NCI-H2196 (cell line): ENCODE results near the gene PKP4.
"Not testable (repeated sequence)": the region's sequence is repeated elsewhere in the genome, so short reads cannot be mapped to it uniquely, and the experiment has no call there.

Source experiments
- DNase-seq: peaks from one replicate; lab custom pipeline; 2025; ENCODE audit not compliant: unreplicated experiment; lab: John Stamatoyannopoulos, UW

Gene PKP4

GRCh38 chr2:158671360-158672245 lies 214.9 kb downstream of the PKP4 start:
- DNase-seq = no peak

GRCh38 chr2:158676295-158676694 lies 219.5 kb downstream of the PKP4 start:
- no peak for DNase-seq

DNA sequence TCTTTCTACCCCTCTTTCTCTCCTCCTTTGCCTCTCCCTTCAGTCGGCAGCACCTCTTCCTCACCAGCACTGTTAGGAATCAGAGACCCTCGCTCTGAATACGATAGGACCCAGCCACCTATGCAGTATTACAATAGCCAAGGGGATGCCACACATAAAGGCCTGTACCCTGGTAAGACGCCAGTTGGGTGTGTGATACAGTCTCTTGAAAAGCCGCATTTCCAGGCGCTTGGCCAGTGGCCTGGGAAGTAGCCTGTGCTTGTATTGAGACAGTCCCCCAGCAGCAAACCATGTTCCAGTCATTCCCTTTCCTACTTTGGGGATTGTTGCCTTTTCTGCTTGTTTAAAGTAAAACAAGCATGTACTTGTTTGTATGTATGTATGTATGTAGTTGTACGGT lies 219.9 kb downstream of the PKP4 start:
- DNase-seq = no peak

DNA sequence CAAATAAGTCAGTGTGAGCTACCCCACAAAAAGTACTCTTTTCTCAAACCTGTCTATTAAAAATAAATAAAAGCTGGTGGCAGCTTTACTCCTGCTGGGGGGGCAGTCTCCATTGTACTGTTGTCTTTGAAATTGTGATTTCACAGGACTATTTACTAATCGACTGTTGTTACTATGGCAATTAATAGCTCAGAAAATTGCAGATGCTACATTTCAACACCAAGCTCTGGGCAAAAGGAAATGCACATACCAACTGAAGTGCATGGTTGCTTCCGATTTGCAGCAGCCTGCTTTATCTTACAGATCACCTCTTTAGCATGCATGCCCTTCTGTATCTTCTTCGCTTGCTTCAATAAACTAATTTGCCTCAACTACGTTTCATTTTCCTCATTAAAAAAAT lies 220.8 kb downstream of the PKP4 start:
- DNase-seq = no peak

GRCh38 chr2:158681816-158682215 lies 225.1 kb downstream of the PKP4 start:
- DNase-seq = no peak

DNA sequence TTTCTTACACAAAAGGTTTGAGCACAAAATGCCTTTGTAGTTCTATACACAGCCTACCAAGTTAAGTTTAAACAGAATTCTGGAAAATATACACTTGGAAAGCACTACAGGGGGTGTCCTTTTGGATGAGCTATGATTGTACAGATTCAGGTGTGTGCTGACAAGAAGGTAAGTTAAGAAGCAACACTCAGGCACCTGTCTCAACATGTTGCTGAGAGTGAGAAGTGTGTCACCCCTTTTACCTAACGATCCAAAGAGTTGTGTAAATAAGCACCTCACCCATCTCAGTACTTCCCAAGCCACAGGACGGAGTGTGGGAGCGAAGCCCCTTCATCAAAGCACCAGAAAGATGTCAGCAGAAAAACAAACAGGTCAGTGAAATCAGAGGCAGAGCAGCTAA lies 228.9 kb downstream of the PKP4 start:
- no peak for DNase-seq

- DNase-seq = no peak
Measured at GRCh38 chr2:158686210-158686691, 229.5 kb downstream of the PKP4 start.

- DNase-seq = no peak
Measured at GRCh38 chr2:158687315-158687714, 230.6 kb downstream of the PKP4 start.

GRCh38 chr2:158688721-158689120 lies 232.0 kb downstream of the PKP4 start:
- DNase-seq = no peak

GRCh38 chr2:158689391-158689790 lies 232.6 kb downstream of the PKP4 start:
- no peak for DNase-seq

DNA sequence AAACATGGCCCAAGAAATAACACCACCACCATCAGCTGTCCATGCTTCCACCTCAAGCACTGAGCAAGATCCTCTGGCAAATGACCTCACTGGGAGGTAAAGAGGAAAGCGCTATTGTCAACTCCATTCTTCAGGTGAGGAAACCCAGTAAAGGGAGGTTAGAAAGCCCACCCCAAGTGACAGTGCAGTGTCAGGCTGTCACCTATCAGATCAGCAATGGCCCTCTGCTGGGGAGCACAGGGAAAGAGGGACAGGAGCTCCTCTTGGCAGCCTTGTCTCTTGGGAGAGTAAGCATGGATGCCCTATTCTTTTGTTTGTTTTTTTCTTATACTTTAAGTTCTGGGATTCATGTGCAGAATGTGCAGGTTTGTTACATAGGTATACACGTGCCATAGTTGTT lies 234.1 kb downstream of the PKP4 start:
- no peak for DNase-seq

DNA sequence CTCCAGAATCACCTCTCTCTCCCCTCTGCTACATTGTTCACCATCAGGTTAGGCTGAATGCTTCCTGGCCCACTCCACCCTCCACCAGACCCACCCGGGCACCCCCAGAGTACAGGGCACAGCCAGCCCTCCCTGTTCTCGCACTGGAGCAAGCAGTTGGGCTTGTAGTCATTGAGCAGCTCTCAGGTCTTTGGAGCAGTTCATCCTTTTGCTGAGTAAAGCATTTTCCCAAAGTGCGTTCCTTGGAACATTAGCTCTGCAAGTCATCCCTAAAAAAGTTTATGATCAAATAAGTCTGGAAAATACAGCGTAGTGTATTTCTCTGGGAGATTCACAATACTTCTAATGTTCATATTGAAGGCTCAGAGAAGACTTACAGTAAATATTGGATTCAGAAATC lies 234.9 kb downstream of the PKP4 start:
- no peak for DNase-seq

DNA sequence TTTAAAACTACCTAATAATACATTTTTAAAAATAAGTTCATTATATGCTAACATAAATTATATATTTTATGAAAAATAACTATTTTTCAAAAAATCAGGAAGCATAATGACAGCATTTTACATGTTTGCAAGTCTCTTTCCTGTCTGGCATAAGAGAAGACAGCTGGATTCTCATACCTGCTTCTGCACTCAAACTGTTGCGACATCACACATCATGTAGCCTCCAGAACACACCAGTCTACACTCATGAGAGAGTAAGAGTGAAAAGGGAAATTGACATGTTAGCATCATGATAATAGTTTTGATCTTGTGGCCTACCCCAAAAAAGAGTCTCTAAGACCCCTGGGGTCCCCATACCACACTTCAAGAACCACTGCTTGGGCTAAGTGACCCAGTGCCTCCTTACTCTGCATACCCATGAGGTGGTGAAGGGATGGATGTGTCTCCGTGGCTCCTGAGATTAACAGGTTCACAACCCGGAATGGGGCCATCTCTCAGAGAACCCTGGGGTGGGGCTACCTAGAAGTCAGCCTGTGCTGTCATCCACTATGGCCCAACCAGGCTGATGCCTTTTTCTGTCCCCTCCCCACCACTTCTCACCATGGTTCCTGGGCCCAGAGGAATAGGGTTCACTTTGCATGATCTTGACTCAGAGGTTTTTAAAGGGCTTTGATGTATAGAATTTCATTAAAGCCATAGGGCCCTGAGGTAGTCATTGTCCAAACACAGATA lies 235.8 kb downstream of the PKP4 start:
- no peak for DNase-seq

DNA sequence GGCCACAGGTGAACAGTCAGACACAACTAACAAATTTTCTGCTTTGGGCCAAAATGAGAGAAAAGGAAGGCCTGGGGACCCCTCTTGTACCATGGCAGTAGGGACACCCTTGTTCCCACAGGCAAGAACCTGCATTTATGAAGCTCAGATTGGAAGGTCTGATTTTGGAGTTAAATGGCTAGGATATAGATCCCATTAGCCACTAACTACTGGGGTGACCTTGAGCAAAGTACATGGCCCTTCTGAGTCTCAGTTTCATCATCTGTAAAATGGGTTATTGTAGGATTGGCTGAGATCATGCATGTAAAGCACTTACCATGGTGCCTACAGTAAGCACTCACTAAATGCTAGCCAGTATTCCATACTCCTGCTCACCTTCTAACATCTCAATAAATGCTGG lies 236.7 kb downstream of the PKP4 start:
- no peak for DNase-seq

DNA sequence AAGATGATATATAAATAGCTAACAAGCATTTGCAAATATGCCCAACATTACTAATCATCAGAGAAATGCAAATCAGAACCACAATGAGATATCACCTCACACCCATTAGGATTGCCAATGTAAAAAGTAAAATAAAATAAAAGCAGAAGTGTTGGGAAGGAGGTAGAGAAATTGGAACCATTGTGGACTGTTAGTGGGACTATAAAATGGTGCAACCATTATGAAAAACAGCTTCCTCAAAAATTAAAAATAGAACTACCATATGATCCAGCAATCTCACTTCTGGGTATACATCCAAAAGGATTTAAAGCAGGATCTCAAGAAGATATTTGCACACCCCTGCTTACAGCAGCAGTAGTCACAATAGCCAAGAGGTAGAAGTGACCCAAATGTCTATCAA lies 238.6 kb downstream of the PKP4 start:
- DNase-seq = no peak

DNA sequence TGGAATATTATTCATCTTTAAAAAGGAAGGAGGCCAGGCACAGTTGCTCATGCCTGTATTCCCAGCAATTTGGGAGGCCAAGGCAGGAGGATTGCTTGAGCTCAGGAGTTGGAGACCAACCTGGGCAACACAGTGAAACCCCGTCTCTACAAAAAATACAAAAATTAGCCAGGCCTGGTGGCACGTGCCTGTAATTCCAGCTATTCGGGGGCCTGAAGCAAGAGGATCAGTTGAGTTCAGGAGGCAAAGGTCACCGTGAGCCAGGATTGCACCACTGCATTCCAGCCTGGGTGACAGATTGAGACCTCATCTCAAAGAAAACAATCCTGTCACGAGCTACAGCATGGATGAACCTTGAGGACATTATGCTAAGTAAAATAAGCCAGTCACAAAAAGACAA lies 239.0 kb downstream of the PKP4 start:
- not testable (repeated sequence) for DNase-seq

DNA sequence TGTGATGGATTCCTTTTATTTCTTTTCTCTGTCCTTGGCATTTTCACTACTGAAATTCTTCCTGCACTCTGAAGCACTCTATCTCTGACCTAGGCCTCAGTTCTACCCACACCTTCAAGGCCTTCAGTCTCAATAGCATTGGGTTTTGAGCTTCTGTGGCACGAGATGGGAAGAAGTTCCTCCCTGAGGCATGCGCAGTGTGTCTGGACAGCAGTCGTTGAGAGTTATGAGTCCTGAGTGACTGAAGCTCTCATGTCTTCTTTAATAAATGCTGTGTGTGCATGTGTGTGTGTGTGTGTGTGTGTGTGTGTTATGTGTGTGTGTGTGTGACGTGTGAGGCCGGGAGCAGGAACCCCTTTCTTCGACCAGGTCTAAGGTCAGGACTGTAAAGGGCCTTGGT lies 242.6 kb downstream of the PKP4 start:
- no peak for DNase-seq

GRCh38 chr2:158701101-158701500 lies 244.3 kb downstream of the PKP4 start:
- DNase-seq = no peak

DNA sequence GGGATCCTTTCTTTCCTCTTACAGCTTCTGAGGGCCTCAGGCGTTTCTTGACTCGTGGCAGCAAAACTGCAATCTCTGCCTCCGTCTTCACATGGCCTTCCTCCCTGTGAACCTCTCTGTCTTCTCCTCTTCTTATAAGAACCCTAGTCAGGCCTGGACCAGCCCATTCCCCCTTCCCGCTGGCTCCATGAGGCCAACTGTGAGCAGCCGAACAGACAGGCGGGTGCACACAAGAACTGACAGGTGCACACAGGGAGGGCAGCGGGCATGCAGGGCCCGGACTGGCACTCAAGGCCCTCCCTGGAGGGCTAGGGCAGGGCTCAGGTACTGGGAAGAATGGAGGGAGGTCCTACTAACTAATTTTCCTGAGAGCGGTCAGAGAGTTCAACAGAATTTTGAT lies 246.0 kb downstream of the PKP4 start:
- no peak for DNase-seq

DNA sequence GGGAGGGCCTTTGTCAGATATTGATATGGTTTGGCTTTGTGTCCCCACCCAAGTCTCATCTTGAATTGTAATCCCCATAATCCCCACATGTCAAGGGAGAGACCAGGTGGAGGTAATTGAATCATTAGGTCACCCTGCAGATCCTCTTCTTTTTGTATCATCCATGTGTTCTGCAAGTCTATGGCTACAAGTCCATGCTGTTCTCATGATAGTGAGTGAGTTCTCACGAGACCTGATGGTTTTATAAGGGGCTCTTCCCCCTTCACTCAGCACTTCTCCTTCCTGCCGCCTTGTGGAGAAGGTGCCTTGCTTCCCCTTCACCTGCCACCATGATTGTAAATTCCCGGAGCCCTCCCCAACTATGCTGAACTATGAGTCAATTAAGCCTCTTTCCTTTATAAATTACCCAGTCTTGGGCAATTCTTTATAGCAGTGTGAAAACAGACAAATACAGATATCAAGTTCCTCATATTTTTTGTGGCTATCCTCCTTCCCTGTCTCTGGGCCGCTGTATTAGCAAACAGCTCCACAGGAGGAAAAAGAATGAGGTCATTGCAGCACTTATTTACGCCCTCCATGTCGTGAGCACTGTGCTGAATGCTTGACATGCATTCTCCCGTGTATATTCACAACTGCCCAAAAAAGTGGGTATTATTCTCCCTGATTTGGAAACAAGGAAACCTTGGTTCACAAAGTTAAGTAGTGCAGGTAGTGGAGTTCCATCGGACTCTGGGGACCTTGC lies 248.1 kb downstream of the PKP4 start:
- DNase-seq = not testable (repeated sequence)

DNA sequence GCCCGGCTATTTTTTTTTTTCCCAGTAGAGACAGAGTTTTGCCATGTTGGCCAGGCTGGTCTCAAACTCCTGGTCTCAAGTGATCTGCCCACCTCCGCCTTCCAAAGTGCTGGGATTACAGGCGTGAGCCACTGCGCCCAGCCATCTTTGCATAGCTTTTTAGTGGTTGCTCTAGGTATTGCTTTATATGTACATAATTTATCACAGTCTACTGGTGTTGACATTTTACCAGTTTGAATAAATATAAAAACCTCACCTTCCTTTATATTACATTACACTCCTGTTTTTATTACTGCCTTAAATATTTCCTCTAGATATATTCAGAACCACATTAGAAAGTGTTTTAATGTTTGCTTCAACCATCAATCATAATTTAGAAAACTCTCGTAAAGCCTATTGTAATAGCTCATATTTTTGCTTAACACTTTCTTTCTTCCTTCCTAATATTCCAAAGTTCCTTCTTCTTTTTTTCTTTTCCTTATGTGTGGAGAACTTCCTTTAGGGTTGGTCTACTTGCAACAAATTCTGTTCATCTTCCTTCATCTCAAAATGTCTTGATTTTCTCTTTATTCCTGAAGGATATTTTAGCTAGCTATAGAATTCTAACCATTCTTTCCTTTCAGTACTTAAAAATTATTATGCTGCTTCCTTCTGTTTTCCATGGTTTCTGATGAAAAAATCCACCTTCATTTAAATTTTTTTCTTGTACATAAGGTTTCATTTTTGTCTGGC lies 256.2 kb downstream of the PKP4 start:
- DNase-seq = no peak
